Measurements from ENCODE around the gene UBB.

Gene UBB

DNA sequence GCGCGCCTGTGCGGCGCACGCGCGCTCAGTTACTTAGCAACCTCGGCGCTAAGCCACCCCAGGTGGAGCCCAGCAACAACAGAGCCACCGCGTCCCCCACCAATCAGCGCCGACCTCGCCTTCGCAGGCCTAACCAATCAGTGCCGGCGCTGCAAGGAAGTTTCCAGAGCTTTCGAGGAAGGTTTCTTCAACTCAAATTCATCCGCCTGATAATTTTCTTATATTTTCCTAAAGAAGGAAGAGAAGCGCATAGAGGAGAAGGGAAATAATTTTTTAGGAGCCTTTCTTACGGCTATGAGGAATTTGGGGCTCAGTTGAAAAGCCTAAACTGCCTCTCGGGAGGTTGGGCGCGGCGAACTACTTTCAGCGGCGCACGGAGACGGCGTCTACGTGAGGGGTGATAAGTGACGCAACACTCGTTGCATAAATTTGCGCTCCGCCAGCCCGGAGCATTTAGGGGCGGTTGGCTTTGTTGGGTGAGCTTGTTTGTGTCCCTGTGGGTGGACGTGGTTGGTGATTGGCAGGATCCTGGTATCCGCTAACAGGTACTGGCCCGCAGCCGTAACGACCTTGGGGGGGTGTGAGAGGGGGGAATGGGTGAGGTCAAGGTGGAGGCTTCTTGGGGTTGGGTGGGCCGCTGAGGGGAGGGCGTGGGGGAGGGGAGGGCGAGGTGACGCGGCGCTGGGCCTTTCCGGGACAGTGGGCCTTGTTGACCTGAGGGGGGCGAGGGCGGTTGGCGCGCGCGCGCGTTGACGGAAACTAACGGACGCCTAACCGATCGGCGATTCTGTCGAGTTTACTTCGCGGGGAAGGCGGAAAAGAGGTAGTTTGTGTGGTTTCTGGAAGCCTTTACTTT, at the start of gene UBB:
Gene UBB, plus strand, starts transcription at position 452 of the 856 bp plus-strand sequence. CDS start 817 bp downstream, outside the sequence.
- FAIRE-seq, result no peak
- peak; percentile 89 for DNase-seq (ENCODE audit: low spot score)

DNA sequence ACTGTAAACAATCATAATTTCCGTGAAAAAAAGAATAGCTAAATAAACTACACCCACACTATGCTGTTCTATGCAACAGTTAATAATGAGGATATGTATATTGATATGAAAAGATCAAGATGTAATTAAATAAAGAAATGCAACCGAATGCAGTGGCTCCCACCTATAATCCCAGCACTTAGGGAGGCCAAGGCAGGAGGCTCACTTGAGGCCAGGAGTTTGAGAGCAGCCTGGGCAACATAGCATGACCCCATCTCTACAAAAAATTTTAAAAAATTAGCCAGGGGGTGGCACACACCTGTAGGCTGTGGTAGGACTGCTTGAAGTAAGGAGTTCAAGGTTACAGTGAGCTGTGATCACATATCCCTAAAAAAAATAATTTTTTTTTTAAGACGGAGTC, 42.5 kb upstream of the UBB start:
- DNase-seq (ENCODE audit: low spot score), result no peak
- FAIRE-seq, result no peak

DNA sequence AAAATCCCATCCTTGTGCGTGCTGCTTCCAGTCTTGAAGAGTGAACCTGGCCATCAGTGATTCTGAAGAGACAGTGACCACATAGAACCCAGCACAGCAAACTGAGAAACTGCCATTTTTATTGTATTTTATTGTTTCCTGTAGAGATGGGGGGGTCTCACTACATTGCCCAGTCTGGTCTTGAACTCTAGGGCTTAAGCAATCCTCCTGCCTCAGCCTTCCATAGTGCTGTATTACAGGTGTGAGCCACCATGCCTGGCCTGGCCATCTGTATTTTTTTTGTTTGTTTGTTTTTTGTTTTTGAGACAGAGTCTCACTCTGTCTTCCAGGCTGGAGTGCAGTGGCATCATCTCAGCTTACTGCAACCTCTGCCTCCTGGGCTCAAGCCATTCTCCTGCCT, 41.5 kb upstream of the UBB start:
- DNase-seq (ENCODE audit: low spot score), result no peak
- no peak for FAIRE-seq

DNA sequence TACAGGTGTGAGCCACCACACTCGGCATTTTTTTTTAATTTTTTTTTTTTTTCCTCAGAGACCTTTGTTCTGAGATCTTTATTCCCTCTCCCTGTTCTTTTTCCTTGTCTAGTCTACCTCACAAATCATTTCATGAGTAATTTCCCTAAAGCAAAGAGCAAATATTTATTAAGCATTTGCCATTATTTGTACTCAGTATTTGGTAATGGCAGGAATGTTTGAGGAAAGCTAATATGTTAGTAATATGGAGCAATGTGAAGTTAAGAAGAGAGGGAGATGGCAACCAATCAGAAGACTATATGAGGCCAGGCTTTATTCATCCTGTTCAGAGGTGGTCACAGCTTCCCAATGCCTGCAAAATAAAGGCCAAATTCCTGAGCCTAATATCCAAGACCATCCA, 40.9 kb upstream of the UBB start:
- no peak for FAIRE-seq
- no peak for DNase-seq (ENCODE audit: low spot score)

DNA sequence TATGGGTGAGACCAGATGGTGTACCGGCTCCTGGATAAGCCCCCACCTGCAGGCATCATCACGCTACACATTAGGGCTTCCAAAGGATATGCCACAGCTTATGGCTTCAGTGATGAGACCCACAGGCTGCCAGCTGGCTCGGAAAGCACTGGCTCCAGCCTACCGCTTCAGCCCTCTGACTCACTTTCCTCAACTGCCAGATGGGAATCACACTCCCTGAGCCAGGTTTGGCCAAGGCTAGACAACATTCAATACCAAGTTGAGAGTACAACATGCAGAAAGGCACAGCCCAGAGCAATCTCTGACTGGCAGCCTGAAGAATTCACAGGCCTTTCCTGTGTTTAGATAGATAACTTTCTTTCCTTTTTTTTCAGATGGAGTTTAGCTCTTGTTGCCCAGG, 37.9 kb upstream of the UBB start:
- no peak for DNase-seq (ENCODE audit: low spot score)
- FAIRE-seq, result no peak

DNA sequence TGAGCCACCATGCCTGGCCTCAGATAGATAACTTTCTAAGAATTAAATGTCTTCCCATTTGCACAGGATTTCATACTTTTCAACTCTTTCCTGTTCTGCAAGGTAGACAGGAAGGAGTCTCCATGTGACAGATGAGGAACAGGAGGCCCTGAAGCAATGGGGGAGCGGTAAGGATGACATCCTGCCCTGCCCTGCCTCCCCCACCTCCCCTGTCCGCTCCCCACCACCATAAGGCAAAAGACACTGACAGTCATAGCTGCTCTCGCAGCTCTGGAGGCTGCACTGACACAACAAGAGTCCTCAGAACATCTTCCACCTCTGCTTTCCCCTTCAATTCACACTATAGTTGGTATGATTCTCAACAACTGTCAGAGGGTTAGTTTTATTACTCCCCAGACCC, 37.3 kb upstream of the UBB start:
- FAIRE-seq (no peak), DNase-seq (ENCODE audit: low spot score) (no peak)

DNA sequence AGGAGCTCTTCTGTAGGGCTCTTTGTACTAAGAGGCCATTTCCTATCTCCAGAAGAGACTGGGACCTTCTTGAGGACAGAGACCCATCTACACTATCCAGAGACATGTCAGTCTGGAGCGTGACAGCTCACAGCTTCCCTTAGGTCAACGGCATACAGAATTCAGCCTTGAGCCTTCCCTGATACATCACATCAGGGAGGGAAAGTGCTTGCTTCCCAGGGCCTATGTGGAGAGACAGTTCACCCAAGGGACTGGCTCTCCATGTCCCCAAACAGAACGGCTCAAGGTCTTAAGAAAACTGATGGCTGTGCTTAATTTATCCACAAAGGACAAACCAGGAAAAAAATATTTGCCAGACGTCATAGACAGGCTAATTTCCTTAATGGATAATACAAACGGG, 35.3 kb upstream of the UBB start:
- no peak for DNase-seq (ENCODE audit: low spot score)
- FAIRE-seq, result no peak

DNA sequence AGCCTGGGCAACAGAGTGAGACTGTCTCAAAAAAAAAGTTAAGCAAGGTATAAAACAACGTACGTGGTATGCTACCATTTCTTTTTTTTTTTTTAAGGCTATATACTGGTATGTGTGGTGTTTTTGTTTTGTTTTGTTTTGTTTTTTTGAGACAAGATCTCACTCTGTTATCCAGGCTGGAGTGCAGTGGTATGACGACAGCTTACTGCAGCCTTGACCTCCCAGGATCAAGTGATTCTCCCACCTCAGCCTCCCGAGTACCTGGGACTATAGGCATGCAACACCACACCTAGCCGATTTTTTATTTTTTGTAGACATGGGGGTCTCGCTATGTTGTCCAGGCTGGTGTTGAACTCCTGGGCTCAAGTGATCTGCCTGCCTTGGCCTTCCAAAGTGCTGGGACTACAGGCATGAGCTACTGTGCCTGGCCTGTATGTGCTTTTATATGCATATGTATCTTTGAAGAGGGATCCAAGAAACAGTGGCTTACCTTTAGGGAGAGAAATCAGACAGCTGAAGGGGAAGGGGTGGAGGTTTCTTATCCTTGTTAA, 34.1 kb upstream of the UBB start:
- DNase-seq (ENCODE audit: low spot score) (no peak), FAIRE-seq (no peak)

DNA sequence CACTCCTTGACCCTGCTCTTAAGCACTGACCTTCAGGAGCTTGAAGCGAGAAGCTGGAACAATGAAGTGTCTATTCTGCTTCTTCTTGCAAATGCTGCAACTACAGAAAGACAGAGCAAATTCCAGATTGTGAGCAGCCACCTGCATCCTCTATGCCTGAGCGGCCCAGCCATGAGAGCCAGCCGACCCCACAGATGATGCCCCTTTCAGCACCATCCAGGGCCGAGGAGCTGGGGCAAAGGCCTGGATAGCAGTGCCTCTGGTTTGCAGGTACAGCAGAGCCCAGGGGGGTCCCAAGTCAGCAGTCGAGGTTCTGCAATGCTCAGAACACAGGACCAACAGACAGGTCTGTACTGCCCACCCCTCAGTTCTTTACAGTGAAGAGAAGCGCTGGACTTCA, 32.3 kb upstream of the UBB start:
- FAIRE-seq (no peak), DNase-seq (ENCODE audit: low spot score) (no peak)

DNA sequence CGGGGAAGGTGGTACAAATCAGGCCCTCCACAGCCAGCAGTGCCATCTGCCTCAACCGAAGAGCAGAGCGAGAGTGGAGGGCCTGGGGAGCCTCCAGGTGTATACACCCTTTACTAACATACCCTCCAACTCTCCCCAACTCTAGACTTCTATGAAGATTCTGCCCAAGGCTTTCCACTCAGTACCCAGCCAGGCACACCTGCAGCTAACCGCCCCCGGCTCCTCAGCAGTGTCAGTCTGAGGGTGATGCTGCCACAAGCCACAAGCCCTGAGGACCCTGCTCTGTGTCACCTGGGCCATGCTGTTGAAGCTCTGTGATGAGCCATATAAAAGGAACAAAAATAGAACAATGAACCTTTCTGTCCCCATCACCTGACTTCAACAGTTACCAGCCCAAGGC, 31.5 kb upstream of the UBB start:
- no peak for FAIRE-seq
- no peak for DNase-seq (ENCODE audit: low spot score)

DNA sequence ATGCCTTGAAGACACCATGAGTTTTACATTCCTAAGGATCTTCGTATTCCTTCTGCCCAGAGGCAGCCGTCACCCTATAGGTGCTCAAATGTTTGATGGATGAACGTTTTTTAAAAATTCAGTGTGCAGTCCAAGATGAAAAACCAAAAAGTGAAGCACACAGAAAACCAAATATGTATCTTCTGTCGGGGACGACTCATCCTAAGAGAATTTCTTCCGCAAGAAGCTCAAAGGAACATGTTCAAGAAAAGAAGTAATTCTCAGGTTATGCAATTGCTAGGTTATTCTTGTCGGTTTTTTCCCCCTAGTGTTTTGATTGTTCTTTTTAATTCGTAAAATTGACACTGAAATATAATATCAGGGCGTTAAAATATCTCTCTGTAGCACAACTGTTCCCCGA, 29.1 kb upstream of the UBB start:
- no peak for FAIRE-seq
- DNase-seq (ENCODE audit: low spot score), result no peak

DNA sequence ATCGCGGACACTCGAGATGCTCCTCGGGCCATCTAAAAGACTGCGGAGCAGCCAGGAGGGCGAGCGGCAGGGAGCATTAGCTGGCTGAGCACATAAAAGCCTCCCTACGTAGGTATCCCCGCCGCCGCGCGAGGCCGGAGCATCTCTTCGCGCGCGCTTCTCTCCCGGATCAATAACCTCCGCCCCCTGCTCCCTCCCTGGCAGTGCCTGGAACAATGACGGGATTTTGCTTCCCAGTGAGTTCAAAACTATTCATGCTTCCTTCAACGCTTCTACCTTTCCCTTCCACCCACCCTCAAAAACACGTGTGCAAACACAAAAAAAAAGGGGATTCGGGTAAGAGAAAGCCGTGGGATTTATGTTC, 28.6 kb upstream of the UBB start:
- no peak for FAIRE-seq
- peak; percentile 35 for DNase-seq (ENCODE audit: low spot score)

DNA sequence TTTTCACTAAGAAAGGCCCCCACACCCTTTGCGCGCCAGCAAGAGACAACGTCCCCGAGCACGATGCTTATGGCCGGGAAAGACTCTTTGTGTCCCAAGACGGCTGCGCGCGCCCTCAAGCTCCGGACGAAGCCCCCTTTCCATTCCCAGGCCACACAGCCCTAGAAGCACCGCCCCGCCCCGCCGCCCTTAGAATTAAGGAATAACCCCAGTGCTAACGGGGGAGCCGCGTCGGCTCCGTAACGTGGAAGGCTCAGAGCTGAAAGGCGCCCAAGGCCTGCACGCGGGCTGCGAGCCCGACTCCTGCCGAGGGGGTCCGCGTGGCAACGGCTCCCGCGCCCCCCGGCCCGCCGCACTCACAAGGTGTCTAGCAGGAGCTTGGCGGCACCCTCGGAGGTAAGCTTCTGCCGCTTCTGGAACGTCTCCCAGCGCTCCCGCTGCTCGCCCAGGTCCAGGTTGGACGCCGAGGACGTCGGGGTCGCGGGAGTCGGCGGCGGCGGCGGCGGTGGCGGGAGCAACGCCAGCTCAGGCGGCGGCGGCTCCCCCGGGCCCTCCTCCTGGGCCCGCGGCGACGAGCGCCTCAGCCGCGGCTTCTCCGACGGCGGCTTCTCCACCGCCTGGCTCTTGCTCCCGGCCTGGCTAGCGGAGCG, 28.1 kb upstream of the UBB start:
- DNase-seq (ENCODE audit: low spot score) (peak; percentile 42), FAIRE-seq (no peak)

DNA sequence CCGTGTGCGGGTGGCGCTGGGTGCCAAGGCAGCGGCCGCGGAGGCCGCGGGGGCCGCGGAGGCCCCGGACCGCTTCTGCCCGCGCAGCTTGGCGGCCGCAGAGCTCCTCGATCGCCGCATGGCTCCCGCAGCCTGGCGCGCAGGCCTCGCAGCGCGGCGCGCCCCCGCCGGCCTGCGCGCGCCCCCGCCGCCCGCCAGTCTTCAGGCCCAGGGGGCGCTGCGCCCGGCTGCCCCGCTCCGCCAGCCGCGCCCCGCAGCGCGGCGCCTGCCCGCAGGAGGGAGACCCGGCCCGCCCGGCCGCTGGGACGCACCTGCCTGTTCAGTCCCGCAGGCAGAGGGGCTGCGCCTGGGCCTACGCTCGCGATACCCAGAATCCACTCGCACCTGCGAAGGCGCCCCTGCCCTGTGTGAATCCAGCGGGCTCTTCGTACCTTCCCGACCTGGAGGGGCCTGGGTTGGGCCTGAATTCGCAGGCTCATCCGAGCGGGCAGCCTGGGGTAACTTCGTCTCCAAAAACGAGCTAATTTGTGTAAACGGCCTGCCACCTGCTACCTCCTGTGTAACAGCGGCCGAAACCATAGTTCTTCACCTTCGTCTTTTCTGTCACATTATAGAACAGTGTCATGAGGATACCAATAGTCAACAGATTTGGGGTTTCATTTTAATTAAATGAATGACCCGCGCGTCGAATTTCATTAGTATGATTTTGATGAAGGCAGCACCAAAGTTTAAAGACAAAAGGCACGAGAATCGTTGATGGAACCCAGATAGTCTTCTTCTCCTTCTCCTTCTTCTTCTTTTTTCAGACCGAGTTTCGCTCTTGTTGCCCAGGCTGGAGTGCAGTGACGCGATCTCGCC, 27.3 kb upstream of the UBB start, which contains the start of gene CENPV:
Gene CENPV, minus strand, starts transcription at position 153 of the 858 bp plus-strand sequence. Its CDS starts 33 bp downstream, at position 120.
- FAIRE-seq, result no peak
- DNase-seq (ENCODE audit: low spot score), result peak; percentile 67

DNA sequence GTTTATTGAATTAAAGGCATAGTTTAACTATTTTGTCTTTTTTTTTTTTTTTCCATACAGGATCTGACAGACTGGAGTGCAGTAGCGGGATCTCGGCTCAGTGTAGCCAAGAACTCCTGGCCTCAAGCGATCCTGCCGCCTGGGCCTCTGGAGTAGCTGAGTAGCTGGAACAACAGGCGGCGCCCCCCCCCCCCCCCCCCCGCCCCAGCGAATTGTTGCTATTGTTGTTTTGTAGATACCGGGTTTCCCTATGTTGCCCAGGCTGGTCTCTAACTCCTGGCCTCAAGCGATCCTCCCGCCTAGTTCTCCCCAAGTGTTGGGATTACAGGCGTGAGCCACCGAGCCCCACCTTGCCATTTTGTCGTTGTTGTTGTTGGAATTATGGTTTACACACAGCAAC, 26.3 kb upstream of the UBB start:
- FAIRE-seq, result no peak
- DNase-seq (ENCODE audit: low spot score), result no peak

DNA sequence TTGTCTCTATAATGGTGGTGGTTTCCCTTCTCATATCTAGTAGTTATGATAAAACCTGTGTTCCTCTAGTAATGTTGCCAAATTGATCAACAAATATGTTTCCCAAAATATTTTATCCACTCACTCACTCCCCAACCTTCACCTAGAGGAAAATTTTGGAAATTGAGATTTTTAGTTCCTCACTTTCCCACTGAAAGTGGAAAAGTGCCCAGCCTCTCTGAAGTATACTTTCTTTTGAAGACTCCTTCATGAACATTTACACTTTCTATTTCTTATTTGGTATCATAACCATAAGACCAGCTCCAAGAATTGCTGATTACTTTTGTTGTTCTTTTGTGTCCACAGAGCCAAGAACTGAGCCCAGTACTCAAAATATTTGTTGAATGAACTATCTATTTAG, 22.5 kb upstream of the UBB start:
- DNase-seq (ENCODE audit: low spot score) (no peak), FAIRE-seq (no peak)

DNA sequence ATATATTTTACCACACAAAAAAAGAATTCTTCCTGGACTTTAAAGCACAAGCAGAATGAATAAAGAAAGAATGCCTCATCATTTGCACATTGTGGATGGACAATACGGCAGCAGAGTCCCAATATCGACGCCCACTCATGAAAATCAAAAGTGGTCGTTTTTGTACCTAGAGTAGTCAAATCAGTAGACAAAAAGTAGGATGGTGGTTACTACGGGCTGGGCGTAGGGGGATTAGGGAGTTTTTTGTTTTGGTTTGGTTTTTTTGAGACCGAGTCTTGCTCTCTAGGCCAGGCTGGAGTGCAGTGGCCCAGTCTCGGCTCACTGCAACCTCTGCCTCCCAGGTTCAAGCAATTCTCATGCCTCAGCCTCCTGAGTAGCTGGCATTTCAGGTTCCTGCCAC, 19.0 kb upstream of the UBB start:
- FAIRE-seq, result no peak
- DNase-seq (ENCODE audit: low spot score), result no peak

DNA sequence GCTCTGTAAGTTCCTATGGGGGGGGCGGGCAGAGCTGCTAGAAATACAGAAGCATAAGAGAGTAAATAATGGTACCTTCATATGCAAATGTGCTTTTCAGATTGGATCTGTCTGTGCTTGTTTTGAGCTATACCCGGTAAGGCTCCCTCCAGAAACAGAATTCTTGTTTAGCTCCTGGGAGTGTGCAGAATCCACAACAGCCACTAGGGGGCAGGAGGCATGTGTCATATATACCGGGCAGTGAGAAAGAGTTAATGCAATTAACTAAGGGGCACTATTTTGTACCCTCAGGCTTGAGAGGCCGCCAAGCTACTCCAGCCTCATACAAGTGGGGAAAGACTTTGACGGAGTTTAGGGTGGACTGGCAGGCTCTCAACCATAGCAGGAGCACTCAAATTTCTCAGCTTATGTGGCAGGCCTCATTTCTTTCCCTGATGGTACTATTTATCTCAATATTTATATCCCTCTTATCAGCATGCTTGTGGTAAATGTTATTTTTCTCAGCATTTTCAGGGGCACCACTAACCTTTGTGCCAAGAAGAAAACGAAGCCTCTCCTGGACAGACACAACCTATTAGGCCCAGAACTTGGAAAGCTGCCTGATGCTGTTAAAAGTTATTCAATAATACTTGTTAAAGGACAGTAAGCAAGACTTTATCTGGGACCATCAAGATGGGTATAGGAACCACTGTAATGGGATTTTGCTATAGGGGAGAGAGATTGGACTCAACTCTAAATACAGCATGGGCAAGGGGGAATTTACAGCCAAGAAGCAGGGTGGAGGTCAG, 16.9 kb upstream of the UBB start:
- DNase-seq (ENCODE audit: low spot score) (peak; percentile 62), FAIRE-seq (no peak)

DNA sequence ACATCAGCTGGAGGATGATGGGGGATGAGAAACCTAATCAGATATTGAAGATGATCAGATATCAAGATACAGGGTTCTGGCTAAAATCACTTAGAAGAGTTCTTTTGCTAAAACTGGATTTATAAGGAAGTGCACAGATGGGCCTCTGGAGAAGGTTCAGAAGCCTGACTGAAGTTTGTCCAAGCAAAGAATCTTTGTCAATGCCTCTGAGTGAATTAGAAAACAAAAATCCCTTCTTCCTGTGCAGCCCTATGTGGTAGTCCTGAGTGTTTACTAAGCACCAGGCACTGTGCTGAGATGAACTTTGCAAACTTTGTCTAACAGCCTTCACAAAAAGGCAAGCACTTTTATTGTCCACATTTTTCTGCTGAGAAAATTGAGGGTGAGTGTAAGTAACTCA, 16.3 kb upstream of the UBB start:
- DNase-seq (ENCODE audit: low spot score) (no peak), FAIRE-seq (no peak)

DNA sequence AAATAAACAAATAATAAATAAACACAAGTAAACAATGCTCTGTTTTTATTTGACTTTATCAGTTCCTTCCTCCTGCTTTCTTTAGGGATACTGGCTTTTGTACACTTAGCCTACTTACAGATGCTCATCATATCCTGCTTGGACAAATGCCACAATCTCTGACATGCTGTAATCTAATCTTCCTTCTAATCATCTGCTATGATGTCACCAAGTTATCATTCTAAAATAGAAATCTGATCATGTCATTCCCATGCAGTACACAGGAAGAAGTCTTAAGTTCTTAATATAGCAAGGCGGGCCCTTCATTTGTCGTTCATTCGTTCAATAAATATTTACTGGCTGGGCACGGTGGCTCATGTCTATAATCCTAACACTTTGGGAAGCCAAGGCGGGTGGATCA, 9.1 kb upstream of the UBB start:
- DNase-seq (ENCODE audit: low spot score), result no peak
- FAIRE-seq, result no peak
